ENCODE data around the gene CIAO2B.
A peak's percentile ranks its signal among the peaks of the same experiment; 100 is the strongest.

CIAO2B gene

DNA sequence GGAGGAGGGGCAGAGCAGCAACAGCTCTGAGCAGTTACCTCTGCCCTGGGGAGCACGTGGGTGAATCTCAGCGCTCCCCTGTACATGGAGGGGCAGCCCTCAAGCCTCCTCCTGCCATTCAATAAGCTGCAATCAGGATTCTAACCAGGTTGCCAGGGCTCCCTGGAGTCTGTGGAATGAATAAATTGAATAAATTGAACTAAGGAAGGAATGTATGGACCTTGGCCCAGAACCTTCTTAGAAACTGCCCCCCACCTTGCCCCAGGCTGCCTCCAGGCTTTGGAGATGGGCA, 14.0 kb downstream of the CIAO2B start:
- no peak overlapping the region for H2BK120ac ChIP-seq (ENCODE audit: low read depth, low read length)
- no peaks in the 10 kb centered on the region for H3K9me3 ChIP-seq (replicated peaks in 1 of 2; ENCODE audit: control insufficient read depth in 2 of 2, insufficient read depth in 1 of 2, low read depth in 1 of 2, low read length in 2 of 2)
- H2BK5ac ChIP-seq (ENCODE audit: low read length), result no peak overlapping the region
- H3K18ac ChIP-seq (ENCODE audit: low read length), result no peak overlapping the region
- H3K9ac ChIP-seq (ENCODE audit: low read depth, low read length, poor library complexity), result no peak overlapping the region
- no peaks in the 10 kb centered on the region for H3K36me3 ChIP-seq (replicated peaks in 1 of 2; ENCODE audit: control insufficient read depth in 2 of 2, insufficient read depth in 2 of 2, low read length in 2 of 2)
- H3K4me1 ChIP-seq (ENCODE audit: control insufficient read depth in 2 of 2, insufficient read depth in 1 of 2, low read depth in 1 of 2, low read length in 2 of 2), result peaks cover 2 to 18% of the 10 kb centered on the region in 2 donors
- H3K14ac ChIP-seq (ENCODE audit: low read length), result no peak overlapping the region
- no CpG with 5 or more reads among the region's 2 CpGs for WGBS, 2 donors (ENCODE audit: extremely low coverage in 2 of 2, insufficient read length in 2 of 2, insufficient replicate concordance in 1 of 2)
- H2BK15ac ChIP-seq (ENCODE audit: low read length), result no peak overlapping the region
- H3K27ac ChIP-seq (replicated peaks; ENCODE audit: low read length), result no peak overlapping the region
- no peak overlapping the region for H2AFZ ChIP-seq (ENCODE audit: low read length)
- no peak for DNase-seq (ENCODE audit: low spot score)
- no peak overlapping the region for H4K8ac ChIP-seq (ENCODE audit: low read depth, low read length)
- no peak overlapping the region for H3K4me2 ChIP-seq (ENCODE audit: insufficient read depth, low read length, poor library complexity, severe bottlenecking)
- no peak overlapping the region for H3K4ac ChIP-seq (ENCODE audit: low read length)
- H3K23ac ChIP-seq (ENCODE audit: low read depth, low read length, poor library complexity), result no peak overlapping the region
- H3K27me3 ChIP-seq (ENCODE audit: control insufficient read depth in 3 of 3, insufficient read depth in 3 of 3, low read depth in 1 of 3, low read length in 3 of 3), result peaks cover 11 to 61% (median 21%) of the 10 kb centered on the region in 3 experiments
- H3K4me3 ChIP-seq (ENCODE audit: low read length in 2 of 2), result no peak overlapping the region
- no peaks in the 10 kb centered on the region for H3K79me1 ChIP-seq (ENCODE audit: low read depth, low read length)
- H4K91ac ChIP-seq (ENCODE audit: low read depth, low read length, poor library complexity), result no peak overlapping the region
- no peak overlapping the region for H2BK12ac ChIP-seq (ENCODE audit: low read length)
- H2AK5ac ChIP-seq (ENCODE audit: low read depth, low read length), result no peak overlapping the region

DNA sequence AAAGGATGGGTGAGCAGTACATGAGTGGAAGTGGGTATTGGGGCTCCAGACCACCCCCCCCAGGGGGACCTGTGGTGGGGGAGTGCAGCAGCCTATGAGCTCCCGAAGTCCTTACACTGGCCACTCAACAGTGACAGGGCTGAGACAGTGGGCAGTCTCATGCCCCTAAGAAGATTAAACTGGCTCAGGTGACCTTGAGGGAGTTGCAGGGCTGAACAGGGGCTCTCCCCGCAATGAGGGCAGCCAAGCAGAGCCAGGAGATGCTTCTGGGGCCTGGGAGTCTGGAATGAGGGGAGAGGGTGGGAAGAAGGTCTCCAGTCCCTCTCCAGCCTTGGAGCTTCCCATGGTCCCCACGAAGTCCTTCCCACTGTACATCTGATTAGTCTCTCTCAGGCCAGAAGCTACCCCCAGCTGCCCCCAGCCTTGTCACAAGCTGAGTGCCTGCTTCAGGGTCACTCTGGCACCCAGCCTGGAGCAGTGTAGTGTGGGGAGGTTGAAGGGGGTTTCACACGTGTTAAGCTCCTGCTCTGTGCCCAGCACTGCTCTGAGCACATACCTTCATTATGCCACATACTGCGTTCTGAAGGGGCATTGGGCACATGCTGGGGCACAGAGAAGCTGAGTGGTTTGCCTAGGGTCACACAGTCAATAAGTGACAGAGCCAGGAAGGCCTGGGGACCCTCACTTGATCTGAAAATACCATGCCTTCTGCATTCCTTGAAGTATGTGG, 14.5 kb downstream of the CIAO2B start:
- H3K18ac ChIP-seq (ENCODE audit: low read length), result no peak overlapping the region
- H2BK120ac ChIP-seq (ENCODE audit: low read depth, low read length), result no peak overlapping the region
- no peak overlapping the region for H3K14ac ChIP-seq (ENCODE audit: low read length)
- peaks cover 2 to 16% of the 10 kb centered on the region in 2 donors for H3K4me1 ChIP-seq (ENCODE audit: control insufficient read depth in 2 of 2, insufficient read depth in 1 of 2, low read depth in 1 of 2, low read length in 2 of 2)
- H4K8ac ChIP-seq (ENCODE audit: low read depth, low read length), result no peak overlapping the region
- H3K9me3 ChIP-seq (replicated peaks in 1 of 2; ENCODE audit: control insufficient read depth in 2 of 2, insufficient read depth in 1 of 2, low read depth in 1 of 2, low read length in 2 of 2), result no peaks in the 10 kb centered on the region
- H3K36me3 ChIP-seq (replicated peaks in 1 of 2; ENCODE audit: control insufficient read depth in 2 of 2, insufficient read depth in 2 of 2, low read length in 2 of 2), result no peaks in the 10 kb centered on the region
- H3K4me2 ChIP-seq (ENCODE audit: insufficient read depth, low read length, poor library complexity, severe bottlenecking), result no peak overlapping the region
- no peak overlapping the region for H2AK5ac ChIP-seq (ENCODE audit: low read depth, low read length)
- no peak overlapping the region for H3K23ac ChIP-seq (ENCODE audit: low read depth, low read length, poor library complexity)
- no peak overlapping the region for H2BK5ac ChIP-seq (ENCODE audit: low read length)
- H4K91ac ChIP-seq (ENCODE audit: low read depth, low read length, poor library complexity), result no peak overlapping the region
- H3K27me3 ChIP-seq (ENCODE audit: control insufficient read depth in 3 of 3, insufficient read depth in 3 of 3, low read depth in 1 of 3, low read length in 3 of 3), result peaks cover 7 to 56% (median 16%) of the 10 kb centered on the region in 3 experiments
- H2AFZ ChIP-seq (ENCODE audit: low read length), result no peak overlapping the region
- WGBS, 2 donors (ENCODE audit: extremely low coverage in 2 of 2, insufficient read length in 2 of 2, insufficient replicate concordance in 1 of 2), result no CpG with 5 or more reads among the region's 5 CpGs
- no peak overlapping the region for H2BK15ac ChIP-seq (ENCODE audit: low read length)
- no peak overlapping the region for H3K9ac ChIP-seq (ENCODE audit: low read depth, low read length, poor library complexity)
- no peak overlapping the region for H3K4ac ChIP-seq (ENCODE audit: low read length)
- no peak overlapping the region for H3K4me3 ChIP-seq (ENCODE audit: low read length in 2 of 2)
- H2BK12ac ChIP-seq (ENCODE audit: low read length), result no peak overlapping the region
- H3K27ac ChIP-seq (replicated peaks; ENCODE audit: low read length), result no peak overlapping the region
- H3K79me1 ChIP-seq (ENCODE audit: low read depth, low read length), result no peaks in the 10 kb centered on the region
- no peak for DNase-seq (ENCODE audit: low spot score)

DNA sequence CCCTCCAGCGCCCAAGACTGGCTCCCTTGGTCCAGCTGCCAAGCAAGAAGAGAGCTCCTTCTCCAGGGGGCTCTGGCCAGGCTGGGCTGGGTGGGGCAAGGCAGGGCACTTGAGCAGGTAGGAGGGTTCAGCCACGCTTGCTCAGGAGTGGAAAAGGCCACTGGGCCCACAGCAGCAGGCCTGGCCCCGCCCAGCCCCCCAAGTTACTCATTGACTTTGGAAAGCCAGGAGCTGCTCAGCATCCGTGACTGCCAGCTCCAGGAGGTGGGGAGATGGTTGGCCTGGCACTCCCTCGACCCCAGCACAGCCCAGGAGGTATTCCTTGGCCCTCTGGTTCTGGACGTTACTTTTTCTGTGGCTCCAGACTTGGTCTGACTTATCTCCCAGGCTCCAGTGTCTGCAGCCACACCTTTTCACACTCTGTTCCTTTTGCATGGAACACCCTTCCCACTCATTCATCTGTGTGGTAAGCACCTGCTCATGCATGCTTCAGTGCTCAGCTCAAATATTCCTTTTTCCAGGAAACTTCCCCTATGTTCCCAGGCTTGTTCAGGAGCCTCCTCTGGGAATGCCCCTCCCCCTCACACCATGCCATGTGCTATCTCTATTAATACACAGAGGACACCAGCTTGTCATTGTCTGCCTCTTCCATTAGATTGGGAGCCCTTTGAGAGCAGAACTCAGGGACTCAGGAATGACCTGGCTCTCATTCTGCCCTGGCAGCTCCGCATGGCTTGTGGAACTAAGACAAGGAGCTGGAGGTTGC, 15.2 kb downstream of the CIAO2B start, which contains the start of gene CDH16:
Gene CDH16, minus strand, starts transcription at position 83 of the 766 bp plus-strand sequence. CDS start 820 bp downstream, outside the sequence.
- Histone ChIP-seq H2AK5ac (ENCODE audit: low read depth, low read length) (peak within 1 kb of the TSS; percentile 31), H3K4me2 (ENCODE audit: insufficient read depth, low read length, poor library complexity, severe bottlenecking) (no peak within 1 kb of the TSS), H3K27me3 (ENCODE audit: control insufficient read depth in 3 of 3, insufficient read depth in 3 of 3, low read depth in 1 of 3, low read length in 3 of 3) (peaks cover 0 to 54% (median 8%) of the 10 kb centered on the region in 3 experiments), H3K14ac (ENCODE audit: low read length) (no peak within 1 kb of the TSS), H3K9me3 (replicated peaks in 1 of 2; ENCODE audit: control insufficient read depth in 2 of 2, insufficient read depth in 1 of 2, low read depth in 1 of 2, low read length in 2 of 2) (no peaks in the 10 kb centered on the region), H2BK5ac (ENCODE audit: low read length) (no peak within 1 kb of the TSS), H3K4ac (ENCODE audit: low read length) (no peak within 1 kb of the TSS), H3K9ac (ENCODE audit: low read depth, low read length, poor library complexity) (peak within 1 kb of the TSS; percentile 78), H4K8ac (ENCODE audit: low read depth, low read length) (no peak within 1 kb of the TSS), H2BK12ac (ENCODE audit: low read length) (no peak within 1 kb of the TSS), H3K4me1 (ENCODE audit: control insufficient read depth in 2 of 2, insufficient read depth in 1 of 2, low read depth in 1 of 2, low read length in 2 of 2) (peaks cover 0 to 18% of the 10 kb centered on the region in 2 donors), H3K27ac (replicated peaks; ENCODE audit: low read length) (no peak within 1 kb of the TSS), H4K91ac (ENCODE audit: low read depth, low read length, poor library complexity) (no peak within 1 kb of the TSS), H3K18ac (ENCODE audit: low read length) (peak within 1 kb of the TSS; percentile 66), H3K4me3 (ENCODE audit: low read length in 2 of 2) (no peak within 1 kb of the TSS), H2BK15ac (ENCODE audit: low read length) (no peak within 1 kb of the TSS), H3K23ac (ENCODE audit: low read depth, low read length, poor library complexity) (peak within 1 kb of the TSS; percentile 25), H2AFZ (ENCODE audit: low read length) (no peak within 1 kb of the TSS), H3K36me3 (replicated peaks in 1 of 2; ENCODE audit: control insufficient read depth in 2 of 2, insufficient read depth in 2 of 2, low read length in 2 of 2) (no peaks in the 10 kb centered on the region), H3K79me1 (ENCODE audit: low read depth, low read length) (no peaks in the 10 kb centered on the region), H2BK120ac (ENCODE audit: low read depth, low read length) (no peak within 1 kb of the TSS)
- WGBS, 2 donors (ENCODE audit: extremely low coverage in 2 of 2, insufficient read length in 2 of 2, insufficient replicate concordance in 1 of 2), result no CpG with 5 or more reads among the region's 7 CpGs
- DNase-seq (ENCODE audit: low spot score), result no peak

DNA sequence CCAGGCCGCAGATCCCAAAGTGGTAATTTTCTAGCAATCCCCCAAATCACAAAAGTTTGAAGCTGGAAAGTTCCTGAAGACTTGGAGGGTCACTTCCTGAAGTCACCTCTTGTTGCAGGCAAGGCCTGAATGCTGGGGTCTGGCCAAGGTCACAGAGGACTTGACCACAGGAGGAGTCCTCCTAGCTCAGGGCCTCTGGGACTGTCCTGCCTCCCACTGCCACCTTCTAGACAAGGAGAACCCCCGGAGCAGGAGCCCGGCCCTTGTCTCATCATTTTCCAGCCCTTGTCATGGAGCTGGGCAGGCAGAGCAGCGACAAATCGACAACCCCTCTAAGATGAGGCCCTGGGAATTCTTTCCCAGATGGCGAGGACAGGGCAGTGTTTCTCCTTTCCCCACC, 15.8 kb downstream of the CIAO2B start:
- Histone ChIP-seq H2AFZ (ENCODE audit: low read length) (no peak overlapping the region), H2BK120ac (ENCODE audit: low read depth, low read length) (no peak overlapping the region), H3K27ac (replicated peaks; ENCODE audit: low read length) (no peak overlapping the region), H3K4me3 (ENCODE audit: low read length in 2 of 2) (no peak overlapping the region), H3K23ac (ENCODE audit: low read depth, low read length, poor library complexity) (no peak overlapping the region), H3K9me3 (replicated peaks in 1 of 2; ENCODE audit: control insufficient read depth in 2 of 2, insufficient read depth in 1 of 2, low read depth in 1 of 2, low read length in 2 of 2) (no peaks in the 10 kb centered on the region), H2BK15ac (ENCODE audit: low read length) (no peak overlapping the region), H3K14ac (ENCODE audit: low read length) (no peak overlapping the region), H4K91ac (ENCODE audit: low read depth, low read length, poor library complexity) (no peak overlapping the region), H3K4me1 (ENCODE audit: control insufficient read depth in 2 of 2, insufficient read depth in 1 of 2, low read depth in 1 of 2, low read length in 2 of 2) (peaks cover 0 to 22% of the 10 kb centered on the region in 2 donors), H3K27me3 (ENCODE audit: control insufficient read depth in 3 of 3, insufficient read depth in 3 of 3, low read depth in 1 of 3, low read length in 3 of 3) (peaks cover 0 to 48% (median 2%) of the 10 kb centered on the region in 3 experiments), H3K36me3 (replicated peaks in 1 of 2; ENCODE audit: control insufficient read depth in 2 of 2, insufficient read depth in 2 of 2, low read length in 2 of 2) (no peaks in the 10 kb centered on the region), H3K4me2 (ENCODE audit: insufficient read depth, low read length, poor library complexity, severe bottlenecking) (no peak overlapping the region), H2BK12ac (ENCODE audit: low read length) (no peak overlapping the region), H2AK5ac (ENCODE audit: low read depth, low read length) (peak overlapping the region; percentile 31), H3K9ac (ENCODE audit: low read depth, low read length, poor library complexity) (no peak overlapping the region), H3K4ac (ENCODE audit: low read length) (no peak overlapping the region), H3K18ac (ENCODE audit: low read length) (no peak overlapping the region), H4K8ac (ENCODE audit: low read depth, low read length) (no peak overlapping the region), H2BK5ac (ENCODE audit: low read length) (no peak overlapping the region), H3K79me1 (ENCODE audit: low read depth, low read length) (no peaks in the 10 kb centered on the region)
- DNase-seq (ENCODE audit: low spot score), result no peak
- no CpG with 5 or more reads among the region's 6 CpGs for WGBS, 2 donors (ENCODE audit: extremely low coverage in 2 of 2, insufficient read length in 2 of 2, insufficient replicate concordance in 1 of 2)

All from neuronal stem cell (in vitro differentiated cells).